IMR-90 (cell line): ENCODE results near the gene GNAS. TPM values are rescaled to one million over a fixed set of nuclear protein-coding genes. Genes with fewer than 3 reads are reported as not detected.

Experiments
- ATAC-seq: fragments of 200-7000 bp; cut with Tn5 transposase; 2 replicates; pipeline ENCODE4 v1.9.1; 2020; ENCODE audit warnings: low read depth, mild to moderate bottlenecking, moderate library complexity
- BruUV-seq: library from RNA; stranded (reverse); fragments of 400-500 nt; replicated peaks from 2 replicates; lab custom pipeline; 2021; lab: Mats Ljungman, UMichigan
- CTCF ChIA-PET: fragments of 300-600 bp; formaldehyde crosslinking; extraction: SDS; loops from one replicate; lab custom pipeline; 2021; ENCODE audit warnings: antibody characterized with exemption; lab: Yijun Ruan, JAX
- POLR2A ChIA-PET: fragments of 300-600 bp; sonication (Branson Sonifier 250); formaldehyde crosslinking; loops from one replicate; lab custom pipeline; 2022; ENCODE audit warnings: antibody characterized with exemption; ENCODE audit not compliant: unreplicated experiment; lab: Charles Lee
- DNase-seq: peaks from one replicate; pipeline ENCODE4 v3.0.0; 2013
- H2AFZ ChIP-seq: replicated peaks from 2 replicates; pipeline ENCODE3; 2013; ENCODE audit warnings: low read length, mild to moderate bottlenecking; ENCODE audit not compliant: poor library complexity
- H2AK5ac ChIP-seq: 2 replicates; pipeline ENCODE4 v1.6.1; 2013; ENCODE audit warnings: low read depth, low read length, inconsistent platforms
- H2AK9ac ChIP-seq: replicated peaks from 2 replicates; pipeline ENCODE3; 2013; ENCODE audit warnings: mild to moderate bottlenecking, low read depth, low read length, moderate library complexity; ENCODE audit not compliant: poor library complexity
- H2BK120ac ChIP-seq: 2 replicates; pipeline ENCODE4 v1.6.1; 2013; ENCODE audit warnings: low read depth, low read length, inconsistent platforms
- H2BK15ac ChIP-seq: 3 replicates; pipeline ENCODE4 v1.6.1; 2013; ENCODE audit warnings: low read depth, low read length, inconsistent platforms
- H2BK20ac ChIP-seq: 2 replicates; pipeline ENCODE4 v1.6.1; 2013; ENCODE audit warnings: low read depth, mild to moderate bottlenecking, inconsistent platforms, low read length, moderate library complexity
- H2BK5ac ChIP-seq: 2 replicates; pipeline ENCODE4 v1.6.1; 2013; ENCODE audit warnings: mild to moderate bottlenecking, low read depth, low read length, inconsistent platforms; ENCODE audit not compliant: poor library complexity, severe bottlenecking
- H3K14ac ChIP-seq: replicated peaks from 2 replicates; pipeline ENCODE4 v1.6.1; 2013; ENCODE audit warnings: low read depth, low read length, inconsistent platforms
- H3K18ac ChIP-seq: 2 replicates; pipeline ENCODE4 v1.6.1; 2013; ENCODE audit warnings: low read depth, low read length, control low read depth
- H3K23ac ChIP-seq: 2 replicates; pipeline ENCODE4 v1.6.1; 2013; ENCODE audit warnings: low read depth, low read length, inconsistent platforms
- H3K27ac ChIP-seq: 2 replicates; pipeline ENCODE4 v1.5.1; 2013; ENCODE audit warnings: mild to moderate bottlenecking, control low read depth, low read length; ENCODE audit not compliant: insufficient read depth
- H3K27me3 ChIP-seq: 2 replicates; pipeline ENCODE4 v1.6.1; 2013; ENCODE audit warnings: low read length; ENCODE audit not compliant: control insufficient read depth, insufficient read depth
- H3K36me3 ChIP-seq: 2 replicates; pipeline ENCODE4 v1.6.1; 2013; ENCODE audit warnings: low read length, mixed read lengths; ENCODE audit not compliant: control insufficient read depth, insufficient read depth
- H3K4ac ChIP-seq: 2 replicates; pipeline ENCODE4 v1.6.1; 2013; ENCODE audit warnings: low read depth, low read length, inconsistent platforms
- H3K4me1 ChIP-seq: 2 replicates; pipeline ENCODE4 v1.6.1; 2013; ENCODE audit warnings: low read length, mixed read lengths; ENCODE audit not compliant: control insufficient read depth, insufficient read depth
- H3K4me2 ChIP-seq: 2 replicates; pipeline ENCODE4 v1.6.1; 2013; ENCODE audit warnings: low read depth, mild to moderate bottlenecking, control low read depth, low read length, moderate library complexity
- H3K4me3 ChIP-seq: 2 replicates; pipeline ENCODE4 v1.5.1; 2013; ENCODE audit warnings: low read depth, mild to moderate bottlenecking, control low read depth, low read length, moderate library complexity; ENCODE audit not compliant: insufficient read depth
- H3K56ac ChIP-seq: 2 replicates; pipeline ENCODE4 v1.6.1; 2013; ENCODE audit warnings: low read length, inconsistent platforms; ENCODE audit not compliant: insufficient read depth; ENCODE audit errors: extremely low read depth
- H3K79me1 ChIP-seq, 2 experiments: 2 replicates each; pipeline ENCODE4 v1.6.1; 2013; ENCODE audit warnings: low read length in 2 of 2, inconsistent platforms in 1 of 2, low read depth in 1 of 2
- H3K9ac ChIP-seq: 2 replicates; pipeline ENCODE4 v1.6.1; 2013; ENCODE audit warnings: low read depth, low read length, control low read depth
- H3K9me1 ChIP-seq: 2 replicates; pipeline ENCODE4 v1.6.1; 2013; ENCODE audit warnings: low read length, inconsistent platforms; ENCODE audit not compliant: insufficient read depth
- H3K9me3 ChIP-seq: 2 replicates; pipeline ENCODE4 v1.6.1; 2013; ENCODE audit warnings: low read length; ENCODE audit not compliant: control insufficient read depth, insufficient read depth
- H4K20me1 ChIP-seq: 2 replicates; pipeline ENCODE4 v1.6.1; 2013; ENCODE audit warnings: low read length, inconsistent platforms; ENCODE audit not compliant: insufficient read depth
- H4K5ac ChIP-seq: 2 replicates; pipeline ENCODE4 v1.6.1; 2013; ENCODE audit warnings: mild to moderate bottlenecking, low read depth, low read length, control low read depth
- H4K8ac ChIP-seq, 2 experiments: 2 replicates each; pipeline ENCODE4 v1.6.1; 2013; ENCODE audit warnings: low read depth in 2 of 2, low read length in 2 of 2, control low read depth in 1 of 2, inconsistent platforms in 1 of 2
- H4K91ac ChIP-seq: 2 replicates; pipeline ENCODE4 v1.6.1; 2013; ENCODE audit warnings: low read depth, low read length, inconsistent platforms; ENCODE audit not compliant: insufficient read depth
- BHLHE40 ChIP-seq: fragments of 150-350 bp; IDR thresholded peaks from 2 replicates; pipeline ENCODE4 v1.6.1; 2016; ENCODE audit warnings: mild to moderate bottlenecking, low read depth, low read length
- CEBPB ChIP-seq: IDR thresholded peaks from 2 replicates; pipeline ENCODE4 v1.6.1; 2012; ENCODE audit warnings: low read depth, low read length, improper control_type of control experiment
- CTCF ChIP-seq: conservative IDR thresholded peaks from 2 replicates; pipeline ENCODE4 v1.5.1; 2012; ENCODE audit warnings: mild to moderate bottlenecking, low read depth, low read length, improper control_type of control experiment
- FOS ChIP-seq: fragments of 150-350 bp; IDR thresholded peaks from 2 replicates; pipeline ENCODE4 v1.6.1; 2016; ENCODE audit warnings: low read depth, low read length
- MAFK ChIP-seq: IDR thresholded peaks from 2 replicates; pipeline ENCODE4 v1.6.1; 2012; ENCODE audit warnings: low read depth, low read length, improper control_type of control experiment
- MAZ ChIP-seq: IDR thresholded peaks from 2 replicates; pipeline ENCODE4 v1.6.1; 2012; ENCODE audit warnings: low read depth, mild to moderate bottlenecking, low read length, improper control_type of control experiment, moderate library complexity, borderline replicate concordance
- NFE2L2 ChIP-seq: fragments of 150-350 bp; IDR thresholded peaks from 2 replicates; pipeline ENCODE4 v1.6.1; 2016; ENCODE audit warnings: low read depth, mild to moderate bottlenecking, low read length
- POLR2A ChIP-seq: IDR thresholded peaks from 2 replicates; pipeline ENCODE4 v1.6.1; 2012; ENCODE audit warnings: mild to moderate bottlenecking, low read depth, low read length
- RAD21 ChIP-seq: IDR thresholded peaks from 2 replicates; pipeline ENCODE4 v1.6.1; 2012; ENCODE audit warnings: low read length, improper control_type of control experiment
- RCOR1 ChIP-seq: IDR thresholded peaks from 2 replicates; pipeline ENCODE4 v1.6.1; 2012; ENCODE audit warnings: mild to moderate bottlenecking, low read length, improper control_type of control experiment; ENCODE audit not compliant: insufficient replicate concordance
- RFX5 ChIP-seq: IDR thresholded peaks from 2 replicates; pipeline ENCODE4 v1.8.0; 2012; ENCODE audit warnings: low read depth, mild to moderate bottlenecking, low read length, moderate library complexity
- SMC3 ChIP-seq: fragments of 150-350 bp; IDR thresholded peaks from 2 replicates; pipeline ENCODE4 v1.6.1; 2016; ENCODE audit warnings: low read depth, mild to moderate bottlenecking, antibody characterized with exemption, low read length, moderate library complexity
- USF2 ChIP-seq: fragments of 150-350 bp; IDR thresholded peaks from 2 replicates; pipeline ENCODE4 v1.6.1; 2017; ENCODE audit warnings: mild to moderate bottlenecking, antibody characterized with exemption, low read length, low read depth
- WGBS, 2 experiments: methylation state at CpG; one replicate each; pipeline versions ENCODE4 v1.1.5 to v1.1.7; 2013; ENCODE audit warnings: missing lambda C conversion rate in 2 of 2; ENCODE audit not compliant: insufficient read length in 1 of 2; ENCODE audit errors: extremely low coverage in 2 of 2; 5-methylcytosine and 5-hydroxymethylcytosine counted together
- dilution Hi-C: fragments of 300-500 bp; cut with HindIII; formaldehyde crosslinking; loops from one replicate; pipeline ENCODE4 v1.14.3; 2018; ENCODE audit warnings: low sequenced_read_pairs; ENCODE audit not compliant: unreplicated experiment
- in situ Hi-C: fragments of 300-500 bp; cut with MboI; formaldehyde crosslinking; loops from 3 replicates; pipeline ENCODE4 v1.14.3; 2019; ENCODE audit warnings: low sequenced_read_pairs, inconsistent platforms, mixed read lengths
- intact Hi-C: fragments of 100-400 bp; cut with micrococcal nuclease; formaldehyde crosslinking; loops from 2 replicates; pipeline ENCODE4 v1.10.0; 2022
- polyA plus RNA-seq, 3 experiments: library from polyadenylated mRNA; depleted of rRNA; stranded (reverse); fragments of >200 nt; gene quantifications; 2 replicates each; pipeline ENCODE4 v1.2.3, GENCODE V29; 2012; ENCODE audit warnings: low replicate concordance in 1 of 3
- total RNA-seq: library from RNA; depleted of rRNA; stranded (reverse); fragments of >200 nt; gene quantifications from 2 replicates; pipeline ENCODE4 v1.2.3, GENCODE V29; 2012

The GNAS gene
- total and polyA plus RNA-seq, 2 of the 4 experiments (the other 2 are of a cell fraction) = 397 to 1,356 TPM

- Histone ChIP-seq H3K36me3 (peaks cover 36% of the 10 kb centered on the region), H3K4me2 (no peak overlapping the region), H3K14ac (no peak overlapping the region), H3K9me3 (no peaks in the 10 kb centered on the region), H2BK120ac (no peak overlapping the region), H2AK9ac (no peak overlapping the region), H2AFZ (no peak overlapping the region), H4K20me1 (peaks cover 25% of the 10 kb centered on the region), H2BK15ac (no peak overlapping the region), H3K23ac (no peak overlapping the region), H3K79me1 (peaks cover 17 to 31% of the 10 kb centered on the region in 2 experiments), H3K27ac (no peak overlapping the region), H3K9me1 (peaks cover 12% of the 10 kb centered on the region), H4K8ac (no peak overlapping the region), H2BK5ac (no peak overlapping the region), H3K9ac (no peak overlapping the region), H3K56ac (no peak overlapping the region), H4K5ac (no peak overlapping the region), H4K91ac (no peak overlapping the region), H3K4me1 (no peaks in the 10 kb centered on the region), H3K4me3 (no peak overlapping the region), H2BK20ac (no peak overlapping the region), H3K4ac (no peak overlapping the region), H3K18ac (no peak overlapping the region), H2AK5ac (no peak overlapping the region), H3K27me3 (no peaks in the 10 kb centered on the region)
- no peak for DNase-seq
- POLR2A ChIA-PET = no interaction called here
- in situ Hi-C loops = no loop called here
- CTCF ChIA-PET = no interaction called here
- dilution Hi-C loops = no loop called here
- WGBS, 2 experiments = no CpG with 5 or more reads among the region's 4 CpGs
- BruUV-seq = no TSS peak
- TF ChIP-seq MAZ (no peak), MAFK (no peak), FOS (no peak), USF2 (no peak), RFX5 (no peak), BHLHE40 (no peak), CTCF (no peak), RAD21 (no peak), CEBPB (no peak), POLR2A (no peak), SMC3 (no peak), RCOR1 (no peak), NFE2L2 (no peak)
- ATAC-seq = no peak
- intact Hi-C loops = no loop called here
Observed at GRCh38 chr20:58913079-58913478, 60.6 kb downstream of the GNAS start.
